C4-2B (cell line): ENCODE results near the gene FSTL4.

Experiments
- CTCF ChIP-seq: fragments of 450-650 bp; conservative IDR thresholded peaks from 2 replicates; pipeline ENCODE4 v1.5.1; 2017; ENCODE audit warnings: mild to moderate bottlenecking
- ZFX ChIP-seq: fragments of 450-650 bp; IDR thresholded peaks from 2 replicates; pipeline ENCODE4 v1.6.1; 2017

GRCh38 chr5:133449181-133449580, 163.2 kb downstream of the FSTL4 start:
- TF ChIP-seq CTCF (no peak), ZFX (no peak)
